GM10266 (cell line): Measurements from ENCODE around the gene SLC39A10.
"Not testable (repeated sequence)": the region's sequence is repeated elsewhere in the genome, so short reads cannot be mapped to it uniquely, and the experiment has no call there.

Experiments used
- DNase-seq: peaks from one replicate; pipeline ENCODE4 v3.0.0; 2012; ENCODE audit errors: extremely low spot score
- CTCF ChIP-seq: IDR thresholded peaks from 2 replicates; pipeline ENCODE4 v1.5.1; 2012; ENCODE audit warnings: mild to moderate bottlenecking, low read depth; ENCODE audit not compliant: control insufficient read depth, insufficient read depth; ENCODE audit errors: missing control alignments

The SLC39A10 gene

GRCh38 chr2:195687320-195688086, 30.5 kb downstream of the SLC39A10 start:
- DNase-seq = no peak
- no peak for TF ChIP-seq CTCF

DNA sequence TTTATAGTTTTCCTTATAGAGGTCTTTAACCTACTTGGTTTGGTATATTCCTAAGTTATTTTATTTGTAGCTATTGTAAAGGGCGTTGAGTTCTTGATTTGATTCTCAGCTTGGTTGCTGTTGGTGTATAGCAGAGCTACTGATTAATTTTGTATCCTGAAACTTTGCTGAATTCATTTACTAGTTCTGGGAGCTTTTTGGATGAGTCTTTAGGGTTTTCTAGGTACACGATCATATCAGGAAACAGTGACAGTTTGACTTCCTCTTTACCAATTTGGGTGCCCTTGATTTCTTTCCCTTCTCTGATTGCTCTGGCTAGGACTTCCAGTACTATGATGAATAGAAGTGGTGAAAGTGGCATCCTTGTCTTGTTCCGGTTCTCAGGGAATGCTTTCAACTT, 35.5 kb downstream of the SLC39A10 start:
- DNase-seq = not testable (repeated sequence)

DNA sequence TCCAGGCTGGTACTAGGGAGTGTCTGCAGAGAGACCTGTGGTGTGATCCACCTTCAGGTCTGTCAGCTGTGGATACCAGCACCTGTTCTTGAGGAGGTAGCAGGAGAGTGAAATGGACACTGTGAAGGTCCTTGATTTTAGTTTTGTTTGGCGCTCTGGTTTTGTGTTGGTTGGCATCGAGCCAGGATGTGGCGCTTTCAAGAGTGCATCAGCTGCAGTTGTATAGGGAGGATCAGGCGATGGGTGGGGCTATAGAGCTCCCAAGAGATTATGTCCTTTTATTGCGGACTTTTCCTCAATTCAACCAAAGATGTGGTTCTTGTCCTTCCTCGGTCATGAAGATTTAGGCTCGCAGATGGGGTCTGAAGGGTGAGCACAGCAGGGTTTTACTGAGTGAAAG, 37.5 kb downstream of the SLC39A10 start:
- no peak for TF ChIP-seq CTCF
- DNase-seq = no peak

- TF ChIP-seq CTCF = no peak
- DNase-seq = no peak
These were observed 38.1 kb downstream of the SLC39A10 start for GRCh38 chr2:195695002-195695631.

DNA sequence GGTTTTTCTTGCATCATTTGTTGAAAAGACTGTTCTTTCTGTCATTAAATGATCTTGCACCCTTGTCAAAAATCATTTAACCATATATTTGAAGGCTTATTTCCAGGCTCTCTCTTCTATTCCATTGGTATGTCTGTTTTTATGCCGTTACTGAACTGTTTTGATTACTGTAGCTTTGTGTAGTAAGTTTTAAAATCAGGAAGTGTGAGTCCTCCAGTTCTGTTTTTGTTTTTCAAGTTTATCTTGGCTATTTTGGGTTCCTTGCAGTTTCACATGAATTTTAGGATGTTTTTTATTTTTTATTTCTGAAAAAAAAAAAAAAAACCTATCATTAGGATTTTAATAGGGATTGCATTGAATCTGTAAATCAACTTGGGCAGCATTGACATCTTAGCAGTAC, 39.0 kb downstream of the SLC39A10 start:
- no peak for DNase-seq
- no peak for TF ChIP-seq CTCF

DNA sequence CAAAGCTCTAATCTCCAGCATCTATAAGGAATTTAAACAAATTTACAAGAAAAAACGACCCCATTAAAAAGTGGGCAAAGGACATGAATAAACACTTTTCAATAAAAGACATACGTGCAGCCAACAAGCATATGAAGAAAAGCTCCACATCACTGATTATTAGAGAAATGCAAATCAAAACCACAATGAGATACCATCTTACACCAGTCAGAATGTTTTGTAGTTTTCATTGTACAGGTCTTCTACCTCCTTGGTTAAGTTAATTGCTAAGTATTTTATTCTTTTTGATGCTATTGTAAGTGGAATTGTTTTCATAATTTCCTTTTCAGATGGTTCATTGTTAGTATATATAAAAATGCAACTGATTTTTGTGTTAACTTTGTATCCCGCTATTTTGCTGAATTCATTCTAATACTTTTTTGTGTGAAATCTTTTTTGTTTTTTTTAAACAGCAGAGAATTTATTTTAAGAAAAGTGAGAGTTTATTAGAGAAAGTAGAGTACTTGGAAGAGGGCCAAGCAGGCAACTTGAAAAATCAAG, 40.7 kb downstream of the SLC39A10 start:
- no peak for TF ChIP-seq CTCF

DNA sequence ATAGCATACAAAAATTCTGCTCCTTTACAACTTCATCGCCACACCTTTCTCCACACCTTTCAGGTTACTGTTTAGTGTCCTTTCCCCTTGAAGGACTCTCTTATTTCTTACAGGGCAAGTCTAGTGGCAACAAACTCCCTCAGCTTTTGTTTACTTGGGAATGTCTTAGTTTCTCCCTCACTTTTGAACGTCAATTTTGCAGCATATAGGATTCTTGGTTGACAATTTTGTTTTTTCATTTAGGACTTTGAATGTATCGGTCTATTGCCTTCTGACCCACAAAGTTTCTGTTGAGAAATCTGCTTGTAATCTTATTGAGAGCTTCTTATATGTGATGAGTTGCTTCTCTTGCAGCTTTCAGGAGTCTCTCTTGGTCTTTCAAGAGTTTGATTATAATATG, 43.5 kb downstream of the SLC39A10 start:
- DNase-seq = no peak
- TF ChIP-seq CTCF = no peak

More for the DNA sequence above, 40.7 kb downstream of the SLC39A10 start:
- DNase-seq = no peak
